ENCODE measurements around the gene ANO9. TPM values are rescaled to one million over a fixed set of nuclear protein-coding genes. Genes with fewer than 3 reads are reported as not detected.

Gene ANO9
- total RNA-seq, 1 donor from 2014 or later, result 0.98 TPM

GRCh38 chr11:380095-380480, 61.7 kb downstream of the ANO9 start:
- DNase-seq (ENCODE audit: low spot score) (no peak), ATAC-seq (no peak)
- intact Hi-C loops (cut with DNase I), result no loop called here

GRCh38 chr11:379205-380094, 62.4 kb downstream of the ANO9 start:
- no peak for ATAC-seq
- intact Hi-C loops (cut with DNase I), result no loop called here
- no peak for DNase-seq (ENCODE audit: low spot score)

- no peak for ATAC-seq
- intact Hi-C loops (cut with DNase I), result no loop called here
Observed at GRCh38 chr11:377883-378500, 63.8 kb downstream of the ANO9 start.

DNA sequence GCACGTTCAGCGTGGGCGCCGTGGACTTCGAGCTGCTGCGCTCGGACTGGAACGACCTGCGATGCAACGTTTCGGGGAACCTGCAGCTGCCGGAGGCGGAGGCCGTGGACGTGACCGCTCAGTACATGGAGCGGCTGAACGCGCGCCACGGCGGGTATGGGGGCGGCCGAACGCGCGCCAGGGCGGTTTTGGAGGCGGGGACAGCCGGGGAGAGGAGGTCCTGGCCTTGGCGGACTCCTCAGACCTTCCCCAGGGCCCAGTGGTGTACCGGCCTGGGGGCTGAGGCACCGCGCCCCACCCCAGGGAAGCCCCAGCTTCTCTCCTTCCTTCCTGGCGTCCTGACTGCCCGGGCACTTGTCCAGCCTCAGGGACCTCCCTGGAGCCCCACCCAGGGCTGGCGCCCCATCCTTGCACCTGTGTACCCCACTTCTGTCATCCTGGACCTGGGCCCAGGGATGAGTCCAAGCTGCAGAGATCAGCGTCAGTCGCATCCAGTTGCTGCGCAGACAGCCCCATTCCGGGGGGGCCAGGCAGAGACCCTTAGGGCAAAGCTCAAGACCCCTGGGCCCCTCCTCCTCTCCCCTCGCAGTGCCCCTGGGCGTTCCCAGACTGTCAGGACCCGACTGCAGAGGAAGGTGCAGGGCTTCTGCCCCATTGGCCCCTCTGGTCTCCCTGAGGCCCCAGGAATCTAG, 64.5 kb downstream of the ANO9 start:
- intact Hi-C loops (cut with DNase I), result no loop called here

More at GRCh38 chr11:377883-378500, 63.8 kb downstream of the ANO9 start:
- DNase-seq (ENCODE audit: low spot score), result no peak

GRCh38 chr11:376531-377173, 65.2 kb downstream of the ANO9 start:
- intact Hi-C loops (cut with DNase I), result no loop called here
- DNase-seq (ENCODE audit: low spot score), result no peak
- ATAC-seq, result no peak

More for the DNA sequence above, 64.5 kb downstream of the ANO9 start:
- DNase-seq (ENCODE audit: low spot score) (no peak), ATAC-seq (no peak)

GRCh38 chr11:375065-376025, 66.5 kb downstream of the ANO9 start:
- DNase-seq (ENCODE audit: low spot score) (no peak), ATAC-seq (no peak)
- intact Hi-C loops (cut with DNase I), result no loop called here

DNA sequence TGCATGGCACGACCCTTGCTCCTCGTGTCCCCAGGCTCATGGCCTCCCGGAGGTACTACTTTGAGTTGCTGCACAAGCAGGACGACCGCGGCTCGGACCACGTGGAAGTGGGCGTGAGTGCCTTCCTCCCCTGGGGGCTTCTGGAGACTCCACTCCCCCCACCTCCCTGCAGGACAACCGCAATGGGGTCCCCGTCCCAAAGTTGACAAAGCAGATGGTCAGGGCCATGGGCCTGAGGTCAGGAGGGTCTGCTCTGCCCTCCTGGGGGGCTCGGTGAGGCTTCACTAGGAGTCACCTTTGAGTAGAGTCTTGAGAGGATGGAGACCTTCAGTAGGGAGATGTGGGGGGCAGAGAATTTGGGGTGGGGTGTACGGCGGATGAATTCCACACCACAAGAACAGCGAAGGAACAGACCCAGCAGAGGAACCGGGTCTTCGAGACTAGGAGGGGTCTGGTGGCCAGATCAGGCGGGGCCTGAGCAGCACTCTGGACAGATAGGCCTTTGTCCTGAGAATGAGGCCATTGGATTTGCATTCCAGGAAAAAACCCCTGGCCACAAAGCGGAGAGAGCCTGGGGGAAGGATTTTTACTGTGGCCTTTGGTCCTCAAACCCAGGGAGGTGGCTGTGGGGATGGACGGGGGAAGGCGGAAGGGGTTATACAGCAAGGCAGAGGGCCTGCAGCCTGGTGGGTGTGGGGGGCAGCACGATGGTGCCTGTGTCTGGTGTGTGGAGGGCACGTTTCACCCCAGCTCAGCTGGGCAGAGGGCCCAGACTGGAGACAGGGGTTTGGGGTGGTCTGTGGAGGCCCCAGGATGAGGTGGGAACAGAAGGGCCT, 67.9 kb downstream of the ANO9 start:
- no peak for DNase-seq (ENCODE audit: low spot score)
- intact Hi-C loops (cut with DNase I), result no loop called here
- ATAC-seq, result peak; percentile 77

DNA sequence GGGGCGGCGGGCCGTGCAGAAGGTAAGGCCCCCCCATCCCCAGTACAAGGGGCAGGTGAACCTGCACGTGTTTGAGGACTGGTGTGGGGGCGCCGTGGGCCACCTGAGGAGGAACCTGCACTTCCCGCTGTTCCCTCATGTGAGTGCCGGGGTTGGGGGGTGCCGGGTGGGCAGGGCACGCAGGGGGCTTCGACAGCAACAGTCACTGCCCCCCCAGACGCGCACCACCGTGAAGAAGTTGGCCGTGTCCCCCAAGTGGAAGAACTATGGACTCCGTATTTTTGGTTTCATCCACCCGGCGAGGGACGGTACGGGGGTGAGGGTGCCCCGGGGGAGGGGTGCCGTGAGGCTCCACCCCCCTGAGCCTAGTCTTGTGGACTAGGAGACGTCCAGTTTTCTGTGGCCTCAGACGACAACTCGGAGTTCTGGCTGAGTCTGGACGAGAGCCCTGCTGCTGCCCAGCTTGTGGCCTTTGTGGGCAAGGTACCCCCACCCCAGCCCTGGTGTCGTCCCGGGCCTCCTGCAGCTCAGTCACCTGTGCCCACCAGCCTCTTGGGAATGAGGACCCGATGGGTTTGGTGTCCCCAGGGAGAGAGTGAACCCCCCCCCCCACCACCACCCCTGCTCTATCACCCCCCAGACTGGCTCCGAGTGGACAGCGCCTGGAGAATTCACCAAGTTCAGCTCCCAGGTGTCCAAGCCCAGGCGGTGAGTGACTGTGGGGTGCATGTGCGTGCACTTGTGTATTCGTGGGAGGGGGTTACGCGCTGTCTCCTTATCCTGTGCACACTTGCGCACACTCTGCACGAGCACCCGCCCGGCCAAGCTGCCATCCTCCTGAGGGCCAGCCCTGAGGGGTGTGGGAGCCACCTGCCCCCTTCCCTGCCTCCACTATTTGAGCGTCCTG, 68.7 kb downstream of the ANO9 start:
- DNase-seq (ENCODE audit: low spot score) (no peak), ATAC-seq (no peak)
- intact Hi-C loops (cut with DNase I), result no loop called here

DNA sequence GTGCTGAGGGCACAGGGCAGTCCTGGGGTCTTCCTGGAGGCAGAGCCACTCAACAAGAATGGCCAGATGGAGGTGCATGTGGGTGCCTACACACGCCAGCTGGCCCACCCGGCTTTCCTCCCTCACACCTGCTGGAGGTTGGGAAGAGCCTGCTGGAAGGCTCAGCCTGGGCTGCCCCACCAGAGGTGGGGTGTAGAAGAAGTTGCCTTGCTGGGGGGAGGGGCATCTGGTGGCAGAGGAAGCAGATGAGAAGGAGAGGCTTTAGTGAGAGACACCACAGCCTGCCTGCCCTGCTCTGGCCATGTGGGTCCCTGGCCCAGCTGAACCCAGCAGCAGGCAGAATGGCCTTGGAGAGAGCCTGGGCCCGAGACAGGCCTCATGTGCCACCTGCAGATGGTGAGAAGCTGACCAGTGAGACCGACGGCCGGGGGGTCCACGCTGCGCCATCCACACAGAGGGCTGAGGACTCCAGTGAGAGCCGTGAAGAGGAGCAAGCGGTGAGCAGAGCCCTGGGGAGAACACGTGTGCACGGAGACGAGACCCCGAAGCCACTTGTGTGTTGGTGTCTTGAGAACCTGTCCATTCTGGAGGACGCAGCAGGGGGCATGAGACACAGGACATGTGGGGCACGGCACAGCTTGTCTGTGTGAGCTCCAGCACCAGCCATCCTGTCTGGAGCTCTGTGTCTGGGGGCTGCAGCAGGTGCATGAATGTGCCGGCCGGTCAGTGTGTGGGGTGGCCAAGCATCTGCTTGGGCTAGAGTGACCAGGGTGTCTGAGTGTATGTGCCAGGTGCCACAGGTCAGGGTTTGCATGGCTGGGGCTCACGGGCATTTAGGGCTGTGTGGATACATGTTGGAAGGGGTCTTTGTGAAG, 69.9 kb downstream of the ANO9 start:
- ATAC-seq, result no peak
- intact Hi-C loops (cut with DNase I), result no loop called here
- DNase-seq (ENCODE audit: low spot score), result no peak

- intact Hi-C loops (cut with DNase I), result no loop called here
- DNase-seq (ENCODE audit: low spot score) (no peak), ATAC-seq (no peak)
Observed at GRCh38 chr11:371051-371450, 70.8 kb downstream of the ANO9 start.

DNA sequence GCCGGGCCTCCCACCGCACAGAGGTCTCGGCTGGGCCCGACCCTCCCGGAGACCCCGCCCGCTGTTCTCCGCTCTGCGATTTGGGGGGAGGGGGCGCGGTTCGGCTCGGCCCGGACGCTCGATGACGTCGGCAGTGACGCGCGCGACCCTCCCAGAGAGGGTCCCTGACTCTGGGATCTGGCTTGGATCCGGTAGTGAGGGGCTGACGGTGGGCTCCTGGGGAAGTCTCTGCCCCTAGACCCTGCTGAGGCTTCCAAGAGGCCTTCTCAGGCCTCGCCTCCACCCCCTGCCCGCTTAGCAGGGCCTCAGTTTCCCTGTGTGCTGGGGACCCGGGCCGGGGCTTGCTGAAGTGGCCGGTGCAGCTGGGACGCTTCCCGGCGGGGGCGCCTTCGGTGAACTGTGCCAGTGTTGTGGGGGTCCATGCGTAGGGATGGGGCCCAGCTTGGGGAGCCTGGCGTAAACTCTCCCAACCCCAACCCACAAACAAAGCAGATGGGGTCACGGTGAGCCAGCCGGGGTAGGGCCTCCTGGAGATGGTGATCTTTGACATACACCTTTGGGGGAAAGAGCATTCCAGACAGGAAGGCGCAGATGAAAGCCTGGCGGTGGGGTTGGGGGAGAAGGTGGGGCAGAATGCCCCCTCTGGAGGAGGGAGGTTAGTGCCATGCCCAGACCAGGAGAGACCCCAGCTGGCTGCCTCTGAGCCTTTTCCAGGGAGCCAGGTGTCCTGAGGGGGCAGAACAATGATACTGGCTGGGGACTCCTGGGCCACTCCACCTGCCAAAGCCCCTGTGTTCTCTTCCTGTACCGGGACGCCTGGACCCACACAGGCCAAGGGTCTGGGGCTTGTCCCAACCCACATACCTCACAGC, 71.5 kb downstream of the ANO9 start:
- DNase-seq (ENCODE audit: low spot score) (no peak), ATAC-seq (no peak)
- intact Hi-C loops (cut with DNase I), result no loop called here

DNA sequence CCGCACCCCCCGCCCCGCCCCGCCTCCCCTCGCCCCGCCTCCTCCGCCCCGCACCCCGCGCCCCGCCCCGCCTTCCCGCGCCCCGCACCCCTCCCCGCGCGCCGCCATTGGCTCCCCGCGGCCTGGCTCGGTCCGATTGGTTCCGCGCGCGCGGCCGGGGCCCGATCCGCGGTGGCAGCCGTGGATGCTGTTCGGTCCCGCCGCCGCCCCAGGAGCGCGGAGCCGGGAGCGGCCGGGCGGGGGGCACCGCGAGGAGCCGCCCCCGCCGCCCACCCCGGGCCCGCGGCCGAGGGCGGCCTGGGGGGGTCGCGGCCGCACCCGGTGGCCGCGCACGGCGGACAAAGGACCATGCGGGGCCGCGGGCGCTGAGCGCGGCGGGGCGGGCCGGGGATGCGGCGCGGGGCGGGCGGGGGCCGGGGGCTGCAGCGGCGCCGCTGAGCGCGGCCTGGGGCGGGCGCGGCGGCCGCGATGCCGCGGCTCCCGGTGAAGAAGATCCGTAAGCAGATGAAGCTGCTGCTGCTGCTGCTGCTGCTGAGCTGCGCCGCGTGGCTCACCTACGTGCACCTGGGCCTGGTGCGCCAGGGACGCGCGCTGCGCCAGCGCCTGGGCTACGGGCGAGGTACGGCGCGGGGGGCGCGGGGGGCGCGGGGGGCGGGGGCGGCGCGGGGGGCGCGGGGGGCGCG, 72.3 kb downstream of the ANO9 start, which contains the start of gene B4GALNT4:
B4GALNT4 (plus strand) TSS at position 164 of the 683 bp plus-strand sequence; CDS start at position 469, 305 bp downstream.
- DNase-seq (ENCODE audit: low spot score) (no peak), ATAC-seq (peak; percentile 41)
- intact Hi-C loops (cut with DNase I), result no loop called here

GRCh38 chr11:368414-369335, 73.1 kb downstream of the ANO9 start:
- DNase-seq (ENCODE audit: low spot score) (no peak), ATAC-seq (peak; percentile 35)
- intact Hi-C loops (cut with DNase I), result no loop called here

Measured in sciatic nerve (tissue), 2 donors.